Measurements from ENCODE around the gene RAVER2. TPM values are rescaled to one million over a fixed set of nuclear protein-coding genes. Genes with fewer than 3 reads are reported as not detected.
"Not testable (repeated sequence)": the region's sequence is repeated elsewhere in the genome, so short reads cannot be mapped to it uniquely, and the experiment has no call there.

The RAVER2 gene
- total RNA-seq, 1 donor from 2014 or later = 12.6 TPM

- TF ChIP-seq CTCF (IDR thresholded peaks at IDR 0.05; ENCODE audit: insufficient read depth, low read length, poor library complexity, severe bottlenecking) = no peak
- Histone ChIP-seq H3K4me3 (ENCODE audit: low read depth, low read length) (no peak overlapping the region), H3K36me3 (ENCODE audit: control insufficient read depth, insufficient read depth, low read length) (no peaks in the 10 kb centered on the region), H3K27me3 (ENCODE audit: control insufficient read depth, insufficient read depth, low read length) (no peaks in the 10 kb centered on the region)
- DNase-seq (ENCODE audit: low read depth) = no peak
These were observed 65.1 kb downstream of the RAVER2 start for GRCh38 chr1:64810001-64810400.

DNA sequence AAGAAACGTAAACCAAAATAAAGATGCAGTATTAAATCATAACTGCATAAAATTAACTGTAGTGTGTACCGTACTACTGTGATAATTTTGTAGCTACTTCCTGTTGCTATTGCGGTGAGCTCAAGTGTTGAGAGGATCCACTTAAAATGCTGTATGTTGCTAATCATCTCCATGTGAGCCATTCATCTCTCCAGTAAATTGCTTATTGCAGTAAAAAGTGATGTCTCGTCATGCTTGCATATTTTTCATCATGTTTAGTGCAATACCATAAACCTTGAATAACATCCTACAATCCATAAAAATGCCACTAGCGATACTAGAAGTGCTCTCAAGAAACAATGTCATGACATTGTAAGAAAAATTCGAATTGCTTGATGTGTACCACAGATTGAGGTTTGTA lies 66.3 kb downstream of the RAVER2 start:
- Histone ChIP-seq H3K4me3 (ENCODE audit: low read depth, low read length) (no peak overlapping the region), H3K36me3 (ENCODE audit: control insufficient read depth, insufficient read depth, low read length) (no peaks in the 10 kb centered on the region), H3K27me3 (ENCODE audit: control insufficient read depth, insufficient read depth, low read length) (no peaks in the 10 kb centered on the region)
- DNase-seq (ENCODE audit: low read depth) = no peak
- no peak for TF ChIP-seq CTCF (IDR thresholded peaks at IDR 0.05; ENCODE audit: insufficient read depth, low read length, poor library complexity, severe bottlenecking)

DNA sequence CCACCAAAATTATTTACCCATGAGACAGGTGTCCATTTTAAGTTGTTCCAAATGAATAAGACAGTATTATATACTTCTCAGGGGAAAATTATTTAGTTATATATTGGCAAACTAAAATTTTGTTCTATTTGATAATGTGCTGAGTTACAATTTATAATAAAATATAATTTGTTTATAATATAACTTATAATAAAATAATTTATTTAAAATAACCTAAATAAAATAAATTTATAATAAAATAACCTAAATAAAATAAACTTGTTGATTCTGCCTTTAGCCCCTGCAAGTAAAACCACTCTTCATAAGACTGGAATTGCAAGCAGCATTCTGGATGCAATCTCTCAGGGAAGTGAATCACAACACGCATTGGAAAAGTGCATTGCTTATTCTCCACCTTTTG lies 69.6 kb downstream of the RAVER2 start:
- Histone ChIP-seq H3K36me3 (ENCODE audit: control insufficient read depth, insufficient read depth, low read length) (no peaks in the 10 kb centered on the region), H3K4me3 (ENCODE audit: low read depth, low read length) (no peak overlapping the region), H3K27me3 (ENCODE audit: control insufficient read depth, insufficient read depth, low read length) (no peaks in the 10 kb centered on the region)
- TF ChIP-seq CTCF (IDR thresholded peaks at IDR 0.05; ENCODE audit: insufficient read depth, low read length, poor library complexity, severe bottlenecking) = no peak
- no peak for DNase-seq (ENCODE audit: low read depth)

GRCh38 chr1:64817364-64817763 lies 72.5 kb downstream of the RAVER2 start:
- not testable (repeated sequence) for DNase-seq (ENCODE audit: low read depth); H3K27me3 ChIP-seq (ENCODE audit: control insufficient read depth, insufficient read depth, low read length); H3K4me3 ChIP-seq (ENCODE audit: low read depth, low read length); H3K36me3 ChIP-seq (ENCODE audit: control insufficient read depth, insufficient read depth, low read length)

DNA sequence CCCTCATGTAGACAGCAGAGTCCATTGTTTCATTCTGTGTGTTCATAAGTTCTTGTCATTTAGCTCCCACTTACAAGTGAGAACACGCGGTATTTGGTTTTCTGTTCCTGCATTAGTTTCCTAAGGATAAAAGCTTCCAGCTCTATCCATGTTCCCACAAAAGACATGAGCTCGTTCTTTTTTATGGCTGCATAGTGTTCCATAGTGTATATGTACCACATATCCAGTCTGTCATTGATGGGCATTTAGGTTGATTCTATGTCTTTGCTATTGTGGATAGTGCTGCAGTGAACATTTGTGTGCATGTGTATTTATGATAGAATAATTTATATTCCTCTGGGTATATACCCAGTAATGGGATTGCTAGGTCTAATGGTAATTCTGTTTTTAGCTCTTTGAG lies 75.7 kb downstream of the RAVER2 start:
- DNase-seq (ENCODE audit: low read depth) = not testable (repeated sequence)

GRCh38 chr1:64822621-64823020 lies 77.7 kb downstream of the RAVER2 start:
- Histone ChIP-seq H3K4me3 (ENCODE audit: low read depth, low read length) (no peak overlapping the region), H3K27me3 (ENCODE audit: control insufficient read depth, insufficient read depth, low read length) (no peaks in the 10 kb centered on the region), H3K36me3 (ENCODE audit: control insufficient read depth, insufficient read depth, low read length) (no peaks in the 10 kb centered on the region)
- TF ChIP-seq CTCF (IDR thresholded peaks at IDR 0.05; ENCODE audit: insufficient read depth, low read length, poor library complexity, severe bottlenecking) = no peak
- no peak for DNase-seq (ENCODE audit: low read depth)

More for the DNA sequence above, 75.7 kb downstream of the RAVER2 start:
- not testable (repeated sequence) for H3K4me3 ChIP-seq (ENCODE audit: low read depth, low read length); H3K27me3 ChIP-seq (ENCODE audit: control insufficient read depth, insufficient read depth, low read length); H3K36me3 ChIP-seq (ENCODE audit: control insufficient read depth, insufficient read depth, low read length)

DNA sequence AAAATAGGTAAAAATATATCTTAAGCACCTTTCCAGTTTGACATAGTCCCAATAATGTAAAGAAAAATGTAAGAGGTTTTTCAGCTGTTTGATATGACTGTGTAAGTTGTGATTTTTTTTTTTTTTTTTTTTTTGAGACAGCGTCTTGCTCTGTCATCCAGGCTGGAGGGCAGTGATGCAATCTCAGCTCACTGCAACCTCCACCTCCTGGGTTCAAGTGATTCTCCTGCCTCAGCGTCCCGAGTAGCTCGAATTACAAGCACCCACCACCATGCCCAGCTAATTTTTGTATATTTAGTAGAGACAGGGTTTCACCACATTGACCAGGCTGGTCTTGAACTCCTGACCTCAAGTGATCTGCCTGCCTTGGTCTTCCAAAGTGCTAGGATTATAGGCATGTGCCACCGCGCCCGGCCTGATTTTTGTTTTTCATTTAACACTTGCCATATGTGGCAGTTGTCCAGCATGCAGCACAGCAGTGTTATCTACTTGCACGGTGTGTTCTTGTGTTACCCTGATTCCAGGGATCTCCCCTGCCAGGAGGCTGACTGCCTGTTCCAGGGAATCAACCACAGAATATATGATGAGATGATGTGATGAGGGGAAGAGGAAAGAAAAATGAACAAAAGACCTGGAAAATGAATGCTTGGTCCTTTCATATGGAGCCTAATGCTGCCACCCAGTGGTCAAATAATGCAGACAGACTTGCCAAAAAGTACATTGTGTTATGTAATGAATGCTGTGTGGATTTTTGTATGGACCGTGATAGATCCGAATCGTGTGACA lies 79.0 kb downstream of the RAVER2 start:
- Histone ChIP-seq H3K4me3 (ENCODE audit: low read depth, low read length) (no peak overlapping the region), H3K27me3 (ENCODE audit: control insufficient read depth, insufficient read depth, low read length) (no peaks in the 10 kb centered on the region), H3K36me3 (ENCODE audit: control insufficient read depth, insufficient read depth, low read length) (no peaks in the 10 kb centered on the region)
- peak; percentile 61 for TF ChIP-seq CTCF (IDR thresholded peaks at IDR 0.05; ENCODE audit: insufficient read depth, low read length, poor library complexity, severe bottlenecking)
- DNase-seq (ENCODE audit: low read depth) = peak; percentile 29
